ENCODE results near the gene ZNF385B.

DNA sequence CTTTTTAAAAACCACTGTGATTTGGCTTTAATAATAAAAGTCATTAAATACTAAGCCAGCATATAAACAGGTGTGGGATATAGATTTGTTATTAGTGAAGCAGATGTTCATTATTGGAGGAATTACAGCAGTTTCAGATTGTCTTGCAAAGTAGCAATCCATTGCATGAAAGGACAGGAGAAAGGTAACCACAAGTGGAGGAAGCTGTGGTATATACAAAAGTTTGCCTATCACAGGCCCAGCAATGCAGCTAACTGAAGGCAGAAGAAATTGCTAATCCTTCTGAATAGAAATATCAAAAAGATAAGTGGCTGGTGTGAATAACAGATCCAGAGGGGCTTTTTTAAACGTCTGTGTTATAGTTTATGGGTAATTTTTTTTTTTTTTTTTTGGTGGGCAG lies 199.4 kb downstream of the ZNF385B start:
- TF ChIP-seq, protein P1, sequence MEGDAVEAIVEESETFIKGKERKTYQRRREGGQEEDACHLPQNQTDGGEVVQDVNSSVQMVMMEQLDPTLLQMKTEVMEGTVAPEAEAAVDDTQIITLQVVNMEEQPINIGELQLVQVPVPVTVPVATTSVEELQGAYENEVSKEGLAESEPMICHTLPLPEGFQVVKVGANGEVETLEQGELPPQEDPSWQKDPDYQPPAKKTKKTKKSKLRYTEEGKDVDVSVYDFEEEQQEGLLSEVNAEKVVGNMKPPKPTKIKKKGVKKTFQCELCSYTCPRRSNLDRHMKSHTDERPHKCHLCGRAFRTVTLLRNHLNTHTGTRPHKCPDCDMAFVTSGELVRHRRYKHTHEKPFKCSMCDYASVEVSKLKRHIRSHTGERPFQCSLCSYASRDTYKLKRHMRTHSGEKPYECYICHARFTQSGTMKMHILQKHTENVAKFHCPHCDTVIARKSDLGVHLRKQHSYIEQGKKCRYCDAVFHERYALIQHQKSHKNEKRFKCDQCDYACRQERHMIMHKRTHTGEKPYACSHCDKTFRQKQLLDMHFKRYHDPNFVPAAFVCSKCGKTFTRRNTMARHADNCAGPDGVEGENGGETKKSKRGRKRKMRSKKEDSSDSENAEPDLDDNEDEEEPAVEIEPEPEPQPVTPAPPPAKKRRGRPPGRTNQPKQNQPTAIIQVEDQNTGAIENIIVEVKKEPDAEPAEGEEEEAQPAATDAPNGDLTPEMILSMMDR (IDR thresholded peaks at IDR 0.05), result no peak
- TF ChIP-seq EP300 (IDR thresholded peaks at IDR 0.05) (no peak), POLR2A (IDR thresholded peaks at IDR 0.05) (no peak)

Data from ovary (tissue), 3 donors.